HG03469 (cell line): ENCODE data around the gene SIL1.
"Not testable (repeated sequence)": the region's sequence is repeated elsewhere in the genome, so short reads cannot be mapped to it uniquely, and the experiment has no call there.

Experiments used
- ATAC-seq: cut with Tn5 transposase; IDR thresholded peaks from one replicate; pipeline ENCODE4 v1.9.1; 2021; ENCODE audit warnings: mild to moderate bottlenecking, moderate library complexity, moderate number of reproducible peaks; ENCODE audit not compliant: unreplicated experiment

SIL1 gene

DNA sequence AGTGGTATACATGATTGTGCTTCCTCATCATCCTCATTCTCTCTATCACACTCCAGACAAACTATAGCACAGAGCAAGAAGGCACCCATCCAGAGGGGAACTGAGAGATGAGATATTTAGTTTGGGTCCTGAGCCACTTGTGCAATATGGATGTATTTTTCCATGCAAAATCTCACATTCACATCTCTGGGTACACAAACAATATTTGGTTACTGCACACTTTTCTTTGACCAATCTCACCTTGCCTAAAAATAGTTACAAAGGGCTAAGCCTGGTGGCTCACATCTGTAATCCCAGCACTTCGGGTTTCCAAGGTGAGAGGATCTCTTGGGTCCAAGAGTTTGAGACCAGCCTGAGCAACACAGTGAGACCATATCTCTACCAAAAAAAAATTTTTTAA, 120.3 kb downstream of the SIL1 start:
- ATAC-seq: no peak

DNA sequence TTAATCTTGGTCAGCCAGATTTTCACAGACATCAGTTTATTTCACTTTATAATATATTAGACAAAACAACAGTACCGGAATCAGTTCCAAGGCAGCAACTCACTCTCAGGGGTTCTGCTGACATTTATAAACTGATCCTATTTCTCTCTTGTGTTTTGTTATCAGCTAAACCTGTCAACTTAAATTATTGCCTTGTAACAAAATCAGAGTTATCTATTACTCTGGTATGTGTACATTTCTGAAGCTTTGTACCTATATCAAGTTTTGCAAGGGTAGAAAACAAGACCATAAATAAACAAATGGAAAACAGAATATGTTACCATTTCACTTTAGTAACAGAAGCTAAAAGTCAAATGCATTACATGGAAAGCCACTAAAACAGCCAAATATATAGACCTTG, 122.1 kb downstream of the SIL1 start:
- ATAC-seq: no peak

- ATAC-seq: no peak
These were observed 122.8 kb downstream of the SIL1 start for GRCh38 chr5:139075066-139076050.

GRCh38 chr5:139073956-139074355, 124.2 kb downstream of the SIL1 start:
- ATAC-seq: not testable (repeated sequence)

GRCh38 chr5:139068494-139069151, 129.5 kb downstream of the SIL1 start:
- no peak for ATAC-seq

DNA sequence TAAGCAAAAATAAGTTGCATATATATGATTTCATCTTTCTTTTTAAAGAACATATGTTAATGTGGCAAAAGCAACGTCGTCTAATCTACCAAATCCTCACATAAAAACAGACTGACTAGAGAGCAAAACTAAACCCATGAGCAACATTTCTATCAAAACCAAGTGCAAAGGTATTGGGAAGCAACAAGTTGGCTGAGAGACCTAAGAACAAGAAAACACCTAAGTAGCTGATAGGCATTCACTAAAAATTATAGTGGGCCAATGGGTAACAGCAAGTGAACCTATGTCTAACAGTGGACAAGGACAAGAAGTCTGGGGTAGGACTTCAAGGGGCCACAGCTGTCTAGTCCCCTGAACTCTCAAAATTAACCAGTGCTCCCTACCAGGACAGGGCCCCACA, 130.1 kb downstream of the SIL1 start:
- no peak for ATAC-seq

- no peak for ATAC-seq
These were observed 132.9 kb downstream of the SIL1 start for GRCh38 chr5:139065306-139065705.

- ATAC-seq: no peak
These were observed 133.6 kb downstream of the SIL1 start for GRCh38 chr5:139064613-139065012.

- ATAC-seq: no peak
These were observed 134.5 kb downstream of the SIL1 start for GRCh38 chr5:139063664-139064054.

- ATAC-seq: no peak
These were observed 135.1 kb downstream of the SIL1 start for GRCh38 chr5:139062910-139063663.

DNA sequence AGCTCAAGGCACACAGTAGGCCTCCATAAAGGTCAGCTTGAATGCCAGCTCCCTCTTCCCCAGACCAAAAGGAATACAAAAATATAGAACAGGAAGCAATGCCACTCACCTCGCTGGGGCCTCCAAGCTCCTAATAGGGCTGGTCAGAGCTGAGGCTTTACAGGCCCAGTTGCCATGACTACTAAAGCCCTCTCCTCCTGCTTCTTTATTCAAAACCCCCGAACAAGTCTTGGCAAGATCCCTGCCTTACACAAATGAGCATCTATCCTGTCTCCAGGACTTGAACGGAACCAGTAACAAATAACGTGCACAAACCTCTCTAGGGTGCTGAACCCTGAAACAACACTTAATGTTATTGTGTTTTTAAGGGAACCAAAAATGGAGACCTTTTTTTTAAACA, 136.3 kb downstream of the SIL1 start:
- ATAC-seq: no peak

DNA sequence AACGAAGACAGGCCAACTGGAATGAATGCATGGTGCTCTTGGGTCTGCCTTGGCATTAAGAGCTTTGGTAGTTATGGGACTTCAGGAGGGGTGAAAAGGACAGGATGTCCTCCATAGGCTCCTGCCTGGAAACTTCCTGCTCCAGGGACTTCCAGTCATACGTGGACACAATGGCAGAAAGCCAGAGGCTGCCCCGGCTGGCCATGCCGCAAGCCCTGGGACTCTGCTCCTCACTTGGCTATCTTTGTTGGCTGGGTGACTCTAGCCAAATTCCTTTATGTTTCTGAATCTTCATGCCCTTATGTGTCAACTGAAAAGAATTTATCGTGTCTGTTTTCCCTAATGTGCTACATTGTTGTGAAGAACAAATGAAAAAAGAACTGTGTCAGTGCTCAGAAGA, 136.9 kb downstream of the SIL1 start:
- no peak for ATAC-seq

DNA sequence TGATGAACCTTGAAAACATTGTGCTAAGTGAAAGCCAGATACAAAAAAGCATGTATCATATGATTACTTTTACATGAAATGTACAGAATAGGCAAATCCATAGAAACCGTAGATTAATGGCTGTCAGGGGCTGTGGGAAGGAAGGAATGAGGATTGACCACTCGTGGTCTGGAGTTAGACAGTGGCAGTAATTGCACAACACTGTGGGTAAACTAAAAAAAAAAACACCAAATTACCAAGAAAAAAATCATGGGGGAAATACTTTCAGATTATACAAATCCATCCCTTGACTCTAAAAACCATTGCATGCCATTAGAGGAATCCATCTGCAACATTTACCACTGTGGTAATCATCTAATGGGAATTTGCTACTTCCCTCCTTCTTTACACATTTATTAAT, 140.0 kb downstream of the SIL1 start:
- ATAC-seq: no peak

DNA sequence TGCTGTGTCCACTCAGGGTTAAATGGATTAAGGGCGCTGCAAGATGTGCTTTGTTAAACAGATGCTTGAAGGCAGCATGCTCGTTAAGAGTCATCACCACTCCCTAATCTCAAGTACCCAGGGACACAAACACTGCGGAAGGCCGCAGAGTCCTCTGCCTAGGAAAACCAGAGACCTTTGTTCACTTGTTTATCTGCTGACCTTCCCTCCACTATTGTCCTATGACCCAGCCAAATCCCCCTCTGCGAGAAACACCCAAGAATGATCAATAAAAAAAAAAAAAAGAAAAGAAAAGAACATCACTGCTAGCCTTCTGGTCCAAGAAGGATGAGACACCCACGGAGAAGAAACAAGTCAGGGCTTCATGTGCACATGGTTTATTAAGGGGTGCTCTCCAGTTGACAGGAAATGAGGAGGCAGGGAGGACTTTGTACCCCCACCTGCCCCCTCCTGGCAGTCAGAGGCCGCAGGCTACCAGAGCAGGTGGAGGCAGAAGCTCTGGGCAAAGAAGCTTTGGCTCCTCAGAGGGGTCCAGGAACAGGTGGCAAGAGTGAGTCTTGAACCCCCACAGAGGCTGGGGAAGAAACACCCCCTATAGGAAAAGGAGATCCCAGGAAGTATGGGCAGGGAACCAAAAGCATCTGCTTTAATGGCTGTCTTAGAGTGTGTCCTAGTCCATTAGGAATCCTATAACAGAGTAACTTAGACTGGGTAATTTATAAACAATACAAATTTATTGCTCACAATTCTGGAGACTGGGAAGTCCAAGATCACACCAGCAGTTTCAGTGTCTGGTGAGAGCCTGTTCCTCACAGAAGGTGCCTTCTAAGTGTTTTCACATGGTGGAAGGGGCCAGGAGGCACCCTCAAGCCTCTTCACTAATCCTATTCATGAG, 140.9 kb downstream of the SIL1 start:
- ATAC-seq: not testable (repeated sequence)

- no peak for ATAC-seq
These were observed 145.2 kb downstream of the SIL1 start for GRCh38 chr5:139052975-139053374.

DNA sequence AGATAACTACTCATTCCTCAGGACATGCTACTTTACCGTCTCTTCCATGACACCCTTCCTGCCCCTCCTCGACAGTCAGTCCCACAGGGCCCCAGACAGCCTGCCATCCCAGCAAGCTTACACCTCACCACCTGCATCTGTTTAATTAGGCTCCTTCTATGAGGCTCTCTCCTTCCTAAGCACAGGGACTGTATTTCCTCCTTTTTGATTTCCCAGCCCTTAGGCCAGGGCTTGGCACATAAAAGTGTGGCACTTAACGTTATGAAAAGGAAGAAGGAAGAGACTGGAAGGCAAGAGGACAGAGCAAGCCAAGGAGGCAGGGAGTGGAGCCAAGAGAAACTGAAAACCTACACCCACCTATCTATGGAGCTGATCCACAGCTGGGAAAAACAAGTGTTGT, 146.8 kb downstream of the SIL1 start:
- no peak for ATAC-seq

- no peak for ATAC-seq
These were observed 147.7 kb downstream of the SIL1 start for GRCh38 chr5:139050432-139050831.

GRCh38 chr5:139049780-139050179, 148.4 kb downstream of the SIL1 start:
- ATAC-seq: no peak

GRCh38 chr5:139046551-139046950, 151.6 kb downstream of the SIL1 start:
- no peak for ATAC-seq

GRCh38 chr5:139043157-139043905, 154.8 kb downstream of the SIL1 start:
- no peak for ATAC-seq
